NCI-H128 (cell line): Measurements from ENCODE around the gene USP37.

ENCODE experiments used
- DNase-seq: peaks from one replicate; lab custom pipeline; 2025; ENCODE audit not compliant: unreplicated experiment; lab: John Stamatoyannopoulos, UW

USP37 gene

GRCh38 chr2:218405086-218405745 lies 162.9 kb downstream of the USP37 start:
- DNase-seq: no peak

- no peak for DNase-seq
Measured at GRCh38 chr2:218404351-218405085, 163.6 kb downstream of the USP37 start.

- no peak for DNase-seq
Measured at GRCh38 chr2:218403810-218404209, 164.3 kb downstream of the USP37 start.

- no peak for DNase-seq
Measured at GRCh38 chr2:218402911-218403411, 165.2 kb downstream of the USP37 start.

- no peak for DNase-seq
Measured at GRCh38 chr2:218402491-218402901, 165.7 kb downstream of the USP37 start.

GRCh38 chr2:218401890-218402289 lies 166.3 kb downstream of the USP37 start:
- no peak for DNase-seq

- no peak for DNase-seq
Measured at GRCh38 chr2:218400930-218401881, 166.9 kb downstream of the USP37 start.
